HG03060 (cell line): Measurements from ENCODE around the gene HIPK1.

Experiments used
- ATAC-seq: cut with Tn5 transposase; IDR thresholded peaks from one replicate; pipeline ENCODE4 v1.9.1; 2021; ENCODE audit warnings: low read depth, moderate number of reproducible peaks; ENCODE audit not compliant: unreplicated experiment

The HIPK1 gene

GRCh38 chr1:113928941-113929749 is at the start of gene HIPK1:
TSS of gene HIPK1 (plus strand) at chr1:113929324.
- peak; percentile 56 for ATAC-seq

- ATAC-seq: no peak
Observed at GRCh38 chr1:113879739-113880038, 49.4 kb upstream of the HIPK1 start.

GRCh38 chr1:113881661-113882060 is 47.5 kb upstream of the HIPK1 start:
- no peak for ATAC-seq

- ATAC-seq: no peak
Observed at GRCh38 chr1:113886417-113887401, 42.4 kb upstream of the HIPK1 start.

DNA sequence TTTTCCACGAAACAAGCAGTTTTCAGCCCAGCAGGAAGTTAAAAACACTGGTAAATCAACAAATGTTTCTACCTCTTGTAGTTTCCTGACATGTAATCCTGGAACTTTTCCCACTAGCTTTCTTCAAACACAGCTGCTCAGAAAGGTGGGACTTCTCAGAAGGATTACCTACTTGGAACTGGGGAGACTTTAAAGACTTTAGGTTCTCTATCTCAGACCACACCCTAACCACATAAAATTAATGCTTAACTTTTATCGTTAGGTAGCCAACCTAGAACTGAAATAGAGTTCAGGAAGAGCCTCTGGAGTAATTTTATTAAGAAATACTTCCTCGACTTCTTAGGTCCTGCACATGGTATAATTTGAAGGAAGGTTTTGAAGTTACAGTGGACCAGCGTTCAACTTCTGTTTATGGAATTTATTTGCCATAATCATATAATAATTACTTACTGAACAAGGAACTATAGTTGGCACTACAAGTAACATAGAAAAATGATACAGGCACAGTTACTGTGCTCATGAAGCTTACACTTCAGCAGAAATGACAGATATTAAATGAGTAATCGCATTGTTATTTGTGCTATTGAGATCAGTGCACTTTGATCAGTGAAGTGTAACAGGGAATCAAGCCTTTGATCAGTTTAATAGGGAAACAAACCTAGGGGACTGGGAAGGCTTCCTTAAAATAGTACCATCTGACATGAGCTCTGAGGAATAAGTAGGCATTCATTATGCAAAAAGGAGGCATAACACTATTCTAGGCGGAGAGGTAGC is 41.5 kb upstream of the HIPK1 start, which contains the start of gene BCL2L15:
Gene BCL2L15 (minus strand): TSS at position 180 of the 774 bp plus-strand sequence. CDS start 206 bp downstream, outside the sequence.
- no peak for ATAC-seq

GRCh38 chr1:113890816-113891215 is 38.3 kb upstream of the HIPK1 start:
- ATAC-seq: no peak

DNA sequence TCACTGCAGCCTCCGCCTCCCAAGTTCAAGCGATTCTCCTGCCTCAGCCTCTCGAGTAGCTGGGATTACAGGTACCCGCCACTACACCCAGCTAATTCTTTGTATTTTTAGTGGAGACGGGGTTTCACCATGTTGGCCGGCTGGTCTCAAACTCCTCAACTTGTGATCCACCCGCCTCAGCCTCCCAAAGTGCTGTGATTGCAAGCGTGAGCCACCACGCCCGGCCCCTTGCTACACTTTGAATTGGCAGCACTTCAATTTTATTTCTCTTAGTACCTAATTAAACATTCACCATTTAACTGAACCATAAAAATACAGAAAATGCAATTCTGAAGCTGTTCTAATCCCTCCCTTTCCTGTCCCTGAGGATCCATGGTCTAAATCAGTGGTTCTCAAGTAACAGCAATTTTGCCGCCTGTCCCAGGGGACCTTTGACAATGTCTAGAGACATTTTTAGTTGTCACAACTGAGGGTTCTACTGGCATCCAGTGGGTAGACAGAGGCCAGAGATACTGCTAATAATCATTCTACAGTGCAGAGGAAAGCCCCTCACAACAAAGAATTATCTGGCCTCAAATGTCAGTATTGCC is 37.4 kb upstream of the HIPK1 start:
- ATAC-seq: no peak

GRCh38 chr1:113893267-113893666 is 35.9 kb upstream of the HIPK1 start:
- no peak for ATAC-seq

GRCh38 chr1:113895098-113895497 is 34.0 kb upstream of the HIPK1 start:
- no peak for ATAC-seq

GRCh38 chr1:113895961-113896360 is 33.2 kb upstream of the HIPK1 start:
- ATAC-seq: no peak

- no peak for ATAC-seq
Observed at GRCh38 chr1:113898241-113898814, 30.8 kb upstream of the HIPK1 start.

- no peak for ATAC-seq
Observed at GRCh38 chr1:113899111-113899510, 30.0 kb upstream of the HIPK1 start.

GRCh38 chr1:113901191-113901590 is 27.9 kb upstream of the HIPK1 start:
- no peak for ATAC-seq

GRCh38 chr1:113903501-113904292 is 25.4 kb upstream of the HIPK1 start:
- ATAC-seq: no peak

- no peak for ATAC-seq
Observed at GRCh38 chr1:113904293-113904673, 24.8 kb upstream of the HIPK1 start.

DNA sequence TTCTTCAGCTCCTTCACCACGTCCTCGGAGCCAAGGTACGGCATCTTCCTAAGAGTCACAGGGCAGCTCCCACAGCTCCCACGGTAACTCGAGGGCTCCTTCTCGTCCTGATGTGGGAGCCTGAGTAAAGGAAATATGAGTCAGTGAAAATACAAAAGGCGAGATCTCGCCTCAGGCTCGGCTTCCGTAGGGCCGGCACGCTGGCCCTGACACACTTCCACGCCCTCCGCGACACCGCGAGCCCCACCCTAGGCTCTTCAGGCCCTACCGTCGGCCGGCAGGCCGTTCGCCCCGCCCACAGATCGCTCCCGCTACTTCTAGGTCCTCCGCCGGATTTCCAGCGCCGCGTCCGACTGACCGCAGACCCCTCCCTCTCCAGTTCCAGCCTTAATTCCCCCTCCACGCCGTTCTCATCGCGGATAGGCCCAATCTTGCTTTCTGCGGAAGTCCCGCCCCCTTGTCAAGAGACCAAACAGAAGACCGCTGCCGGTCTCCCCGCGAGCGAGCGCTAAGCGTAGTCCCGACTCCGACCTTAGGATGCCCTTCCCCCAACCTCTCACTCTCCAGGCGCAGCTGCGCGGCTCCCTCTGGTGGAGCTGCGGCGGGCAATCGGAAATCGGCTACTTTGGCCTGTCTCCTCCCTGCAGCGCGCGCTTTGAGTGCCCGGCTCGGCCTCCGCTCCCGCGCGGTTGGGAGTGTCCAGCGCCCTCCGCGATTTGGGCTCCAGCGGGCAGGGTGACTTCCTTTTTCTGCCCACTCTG is 24.3 kb upstream of the HIPK1 start, which contains the start of the genes AP4B1 and DCLRE1B:
Gene AP4B1 (minus strand): TSS at position 126 of the 761 bp plus-strand sequence. CDS start 82 bp downstream, at position 44.
Gene DCLRE1B (plus strand): TSS at position 653 of the 761 bp plus-strand sequence. CDS start 261 bp downstream, outside the sequence.
- ATAC-seq: peak; percentile 76

DNA sequence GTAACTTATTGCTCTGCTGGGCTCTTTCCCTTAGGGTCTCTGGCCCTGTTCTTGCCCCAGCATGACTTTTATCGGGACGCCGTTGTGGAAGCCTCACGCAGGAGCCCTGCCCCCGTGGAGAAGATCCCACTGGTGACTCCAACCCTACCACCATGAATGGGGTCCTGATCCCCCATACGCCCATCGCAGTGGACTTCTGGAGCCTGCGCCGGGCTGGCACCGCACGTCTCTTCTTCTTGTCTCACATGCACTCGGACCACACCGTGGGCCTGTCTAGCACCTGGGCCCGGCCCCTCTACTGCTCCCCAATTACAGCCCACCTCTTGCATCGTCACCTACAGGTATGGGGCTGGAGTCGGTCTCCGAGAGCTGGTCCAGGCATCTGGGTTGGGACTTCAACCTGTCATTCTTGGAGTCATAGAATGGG is 23.7 kb upstream of the HIPK1 start:
- ATAC-seq: no peak
